ENCODE data around the gene ABLIM1.

ABLIM1 gene

DNA sequence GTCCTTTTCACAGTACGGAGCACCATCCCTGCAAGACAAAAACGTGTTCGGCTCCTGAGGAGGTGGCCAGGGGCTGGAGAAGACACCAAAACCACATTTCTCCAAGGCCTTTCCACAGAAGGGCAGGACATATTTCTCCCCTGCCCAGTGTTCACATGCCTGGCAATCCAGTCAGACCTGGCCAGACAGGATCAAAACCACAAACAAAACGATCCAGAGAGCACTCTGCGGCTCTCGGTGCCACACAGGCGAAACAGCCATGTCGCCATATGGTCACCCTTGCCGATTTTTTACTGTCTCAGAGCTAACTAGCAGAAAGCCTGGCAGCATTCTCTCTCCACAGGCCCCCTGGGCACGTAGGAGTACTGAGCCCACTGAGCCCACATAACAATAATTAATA, 113.0 kb downstream of the ABLIM1 start:
- no peaks in the 10 kb centered on the region for H3K27me3 ChIP-seq (ENCODE audit: low read depth, low read length)
- H3K36me3 ChIP-seq (replicated peaks; ENCODE audit: low read depth, low read length): no peaks in the 10 kb centered on the region
- H3K4me2 ChIP-seq (ENCODE audit: low read length): no peak overlapping the region
- H3K79me2 ChIP-seq (ENCODE audit: low read length): no peaks in the 10 kb centered on the region
- no peak overlapping the region for H3K9ac ChIP-seq (ENCODE audit: low read length)
- H3K9me3 ChIP-seq (ENCODE audit: insufficient read depth, low read length): no peaks in the 10 kb centered on the region
- no peak overlapping the region for H3K4me3 ChIP-seq (ENCODE audit: low read length)
- TF ChIP-seq CTCF (IDR thresholded peaks at IDR 0.05; ENCODE audit: low read depth, low read length) (no peak), EZH2phosphoT487 (IDR thresholded peaks at IDR 0.05; ENCODE audit: low read depth) (no peak)
- no peaks in the 10 kb centered on the region for H4K20me1 ChIP-seq (ENCODE audit: insufficient read depth, low read length)
- peaks cover 5% of the 10 kb centered on the region; the same call in 1 of the 2 replicates for H3K4me1 ChIP-seq (ENCODE audit: low read length)
- no peak overlapping the region for H2AFZ ChIP-seq (ENCODE audit: low read depth, low read length)
- no peak overlapping the region for H3K27ac ChIP-seq (ENCODE audit: low read length)

GRCh38 chr10:114544045-114544659, 113.9 kb downstream of the ABLIM1 start:
- H2AFZ ChIP-seq (ENCODE audit: low read depth, low read length): no peak overlapping the region
- H3K36me3 ChIP-seq (replicated peaks; ENCODE audit: low read depth, low read length): no peaks in the 10 kb centered on the region
- H3K27me3 ChIP-seq (ENCODE audit: low read depth, low read length): no peaks in the 10 kb centered on the region
- no peaks in the 10 kb centered on the region for H4K20me1 ChIP-seq (ENCODE audit: insufficient read depth, low read length)
- H3K9me3 ChIP-seq (ENCODE audit: insufficient read depth, low read length): no peaks in the 10 kb centered on the region
- TF ChIP-seq EZH2phosphoT487 (IDR thresholded peaks at IDR 0.05; ENCODE audit: low read depth) (no peak), CTCF (IDR thresholded peaks at IDR 0.05; ENCODE audit: low read depth, low read length) (no peak)
- no peak overlapping the region for H3K4me3 ChIP-seq (ENCODE audit: low read length)
- H3K27ac ChIP-seq (ENCODE audit: low read length): no peak overlapping the region
- H3K4me1 ChIP-seq (ENCODE audit: low read length): peaks cover 5% of the 10 kb centered on the region; the same call in 1 of the 2 replicates
- no peaks in the 10 kb centered on the region for H3K79me2 ChIP-seq (ENCODE audit: low read length)
- H3K9ac ChIP-seq (ENCODE audit: low read length): no peak overlapping the region
- no peak overlapping the region for H3K4me2 ChIP-seq (ENCODE audit: low read length)

DNA sequence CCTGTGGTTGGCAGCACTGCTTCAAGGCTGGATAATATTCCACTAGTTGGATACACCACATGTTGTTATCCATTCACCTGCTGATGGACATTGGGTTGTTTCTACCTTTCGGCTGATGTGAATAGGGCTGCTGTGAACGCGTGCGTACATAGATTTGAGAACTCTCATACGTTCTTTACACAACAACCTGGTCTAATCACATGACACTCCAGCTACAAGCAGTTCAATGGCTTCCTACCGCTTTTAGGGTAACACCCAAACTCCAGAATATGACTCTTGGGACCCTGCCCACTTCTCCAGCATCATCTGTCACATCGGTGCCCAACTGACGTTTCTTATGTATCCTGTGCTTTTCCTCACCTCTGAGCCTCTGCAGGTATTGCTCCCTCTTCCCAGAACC, 114.6 kb downstream of the ABLIM1 start:
- no peak overlapping the region for H3K4me3 ChIP-seq (ENCODE audit: low read length)
- H3K9me3 ChIP-seq (ENCODE audit: insufficient read depth, low read length): no peaks in the 10 kb centered on the region
- peaks cover 5% of the 10 kb centered on the region; the same call in 1 of the 2 replicates for H3K4me1 ChIP-seq (ENCODE audit: low read length)
- H2AFZ ChIP-seq (ENCODE audit: low read depth, low read length): no peak overlapping the region
- H3K27ac ChIP-seq (ENCODE audit: low read length): no peak overlapping the region
- H4K20me1 ChIP-seq (ENCODE audit: insufficient read depth, low read length): no peaks in the 10 kb centered on the region
- no peaks in the 10 kb centered on the region for H3K79me2 ChIP-seq (ENCODE audit: low read length)
- no peaks in the 10 kb centered on the region for H3K27me3 ChIP-seq (ENCODE audit: low read depth, low read length)
- H3K9ac ChIP-seq (ENCODE audit: low read length): no peak overlapping the region
- no peaks in the 10 kb centered on the region for H3K36me3 ChIP-seq (replicated peaks; ENCODE audit: low read depth, low read length)
- H3K4me2 ChIP-seq (ENCODE audit: low read length): no peak overlapping the region
- TF ChIP-seq CTCF (IDR thresholded peaks at IDR 0.05; ENCODE audit: low read depth, low read length) (no peak), EZH2phosphoT487 (IDR thresholded peaks at IDR 0.05; ENCODE audit: low read depth) (no peak)

DNA sequence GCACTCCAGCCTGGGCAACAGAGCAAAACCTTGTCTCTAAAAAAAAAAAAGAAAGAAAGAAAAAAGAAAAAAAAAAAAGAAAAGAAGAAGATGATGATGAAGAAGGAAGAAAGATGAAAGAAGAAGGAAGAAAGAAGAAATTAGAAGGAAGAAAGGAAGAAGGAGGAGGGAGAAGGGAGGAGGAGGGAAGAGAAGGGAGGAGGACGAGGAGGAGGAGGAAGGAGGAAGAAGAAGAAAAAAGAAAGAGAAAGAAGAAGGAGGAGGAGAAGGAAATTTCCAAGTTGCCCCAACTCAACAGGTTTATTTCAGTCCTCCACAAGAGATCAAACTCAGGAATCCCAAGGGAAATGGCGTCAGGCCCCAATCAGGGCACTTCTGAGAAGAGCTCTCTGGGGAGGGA, 115.7 kb downstream of the ABLIM1 start:
- Histone ChIP-seq H3K4me2 (ENCODE audit: low read length) (no peak overlapping the region), H3K27ac (ENCODE audit: low read length) (no peak overlapping the region), H2AFZ (ENCODE audit: low read depth, low read length) (no peak overlapping the region), H3K4me1 (ENCODE audit: low read length) (peaks cover 5% of the 10 kb centered on the region; the same call in 1 of the 2 replicates), H3K36me3 (replicated peaks; ENCODE audit: low read depth, low read length) (no peaks in the 10 kb centered on the region), H3K79me2 (ENCODE audit: low read length) (no peaks in the 10 kb centered on the region), H4K20me1 (ENCODE audit: insufficient read depth, low read length) (no peaks in the 10 kb centered on the region), H3K27me3 (ENCODE audit: low read depth, low read length) (no peaks in the 10 kb centered on the region), H3K9ac (ENCODE audit: low read length) (no peak overlapping the region), H3K9me3 (ENCODE audit: insufficient read depth, low read length) (no peaks in the 10 kb centered on the region), H3K4me3 (ENCODE audit: low read length) (no peak overlapping the region)
- TF ChIP-seq EZH2phosphoT487 (IDR thresholded peaks at IDR 0.05; ENCODE audit: low read depth) (no peak), CTCF (IDR thresholded peaks at IDR 0.05; ENCODE audit: low read depth, low read length) (no peak)
